ENCODE data around the gene SPINT4.

SPINT4 gene

GRCh38 chr20:45695496-45695895 is 26.7 kb upstream of the SPINT4 start:
- no peak for ATAC-seq
- TF ChIP-seq ISL1 (CRISPR knock-in tag; IDR thresholded peaks at IDR 0.05), result no peak
- TF ChIP-seq, protein P1, sequence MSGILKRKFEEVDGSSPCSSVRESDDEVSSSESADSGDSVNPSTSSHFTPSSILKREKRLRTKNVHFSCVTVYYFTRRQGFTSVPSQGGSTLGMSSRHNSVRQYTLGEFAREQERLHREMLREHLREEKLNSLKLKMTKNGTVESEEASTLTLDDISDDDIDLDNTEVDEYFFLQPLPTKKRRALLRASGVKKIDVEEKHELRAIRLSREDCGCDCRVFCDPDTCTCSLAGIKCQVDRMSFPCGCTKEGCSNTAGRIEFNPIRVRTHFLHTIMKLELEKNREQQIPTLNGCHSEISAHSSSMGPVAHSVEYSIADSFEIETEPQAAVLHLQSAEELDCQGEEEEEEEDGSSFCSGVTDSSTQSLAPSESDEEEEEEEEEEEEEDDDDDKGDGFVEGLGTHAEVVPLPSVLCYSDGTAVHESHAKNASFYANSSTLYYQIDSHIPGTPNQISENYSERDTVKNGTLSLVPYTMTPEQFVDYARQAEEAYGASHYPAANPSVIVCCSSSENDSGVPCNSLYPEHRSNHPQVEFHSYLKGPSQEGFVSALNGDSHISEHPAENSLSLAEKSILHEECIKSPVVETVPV (CRISPR knock-in tag; IDR thresholded peaks at IDR 0.05), result no peak
- no peak for TF ChIP-seq RARB (CRISPR knock-in tag; IDR thresholded peaks at IDR 0.05)
- TF ChIP-seq SNAI2 (CRISPR knock-in tag; IDR thresholded peaks at IDR 0.05), result no peak
- TF ChIP-seq ZNF70 (CRISPR knock-in tag; IDR thresholded peaks at IDR 0.05), result no peak
- no peak for TF ChIP-seq TOX (CRISPR knock-in tag; IDR thresholded peaks at IDR 0.05; ENCODE audit: borderline replicate concordance)
- TF ChIP-seq, protein P2, sequence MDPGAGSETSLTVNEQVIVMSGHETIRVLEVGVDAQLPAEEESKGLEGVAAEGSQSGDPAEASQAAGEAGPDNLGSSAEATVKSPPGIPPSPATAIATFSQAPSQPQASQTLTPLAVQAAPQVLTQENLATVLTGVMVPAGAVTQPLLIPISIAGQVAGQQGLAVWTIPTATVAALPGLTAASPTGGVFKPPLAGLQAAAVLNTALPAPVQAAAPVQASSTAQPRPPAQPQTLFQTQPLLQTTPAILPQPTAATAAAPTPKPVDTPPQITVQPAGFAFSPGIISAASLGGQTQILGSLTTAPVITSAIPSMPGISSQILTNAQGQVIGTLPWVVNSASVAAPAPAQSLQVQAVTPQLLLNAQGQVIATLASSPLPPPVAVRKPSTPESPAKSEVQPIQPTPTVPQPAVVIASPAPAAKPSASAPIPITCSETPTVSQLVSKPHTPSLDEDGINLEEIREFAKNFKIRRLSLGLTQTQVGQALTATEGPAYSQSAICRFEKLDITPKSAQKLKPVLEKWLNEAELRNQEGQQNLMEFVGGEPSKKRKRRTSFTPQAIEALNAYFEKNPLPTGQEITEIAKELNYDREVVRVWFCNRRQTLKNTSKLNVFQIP (CRISPR knock-in tag; IDR thresholded peaks at IDR 0.05; ENCODE audit: borderline replicate concordance, low read depth), result no peak
- TF ChIP-seq PPARA (CRISPR knock-in tag; IDR thresholded peaks at IDR 0.05; ENCODE audit: borderline replicate concordance), result no peak
- no peak for TF ChIP-seq CREB5 (CRISPR knock-in tag; IDR thresholded peaks at IDR 0.05; ENCODE audit: low read depth)
- TF ChIP-seq CSDC2 (CRISPR knock-in tag; IDR thresholded peaks at IDR 0.05), result no peak
- TF ChIP-seq GLIS3 (CRISPR knock-in tag; IDR thresholded peaks at IDR 0.05), result no peak
- TF ChIP-seq, protein P3, sequence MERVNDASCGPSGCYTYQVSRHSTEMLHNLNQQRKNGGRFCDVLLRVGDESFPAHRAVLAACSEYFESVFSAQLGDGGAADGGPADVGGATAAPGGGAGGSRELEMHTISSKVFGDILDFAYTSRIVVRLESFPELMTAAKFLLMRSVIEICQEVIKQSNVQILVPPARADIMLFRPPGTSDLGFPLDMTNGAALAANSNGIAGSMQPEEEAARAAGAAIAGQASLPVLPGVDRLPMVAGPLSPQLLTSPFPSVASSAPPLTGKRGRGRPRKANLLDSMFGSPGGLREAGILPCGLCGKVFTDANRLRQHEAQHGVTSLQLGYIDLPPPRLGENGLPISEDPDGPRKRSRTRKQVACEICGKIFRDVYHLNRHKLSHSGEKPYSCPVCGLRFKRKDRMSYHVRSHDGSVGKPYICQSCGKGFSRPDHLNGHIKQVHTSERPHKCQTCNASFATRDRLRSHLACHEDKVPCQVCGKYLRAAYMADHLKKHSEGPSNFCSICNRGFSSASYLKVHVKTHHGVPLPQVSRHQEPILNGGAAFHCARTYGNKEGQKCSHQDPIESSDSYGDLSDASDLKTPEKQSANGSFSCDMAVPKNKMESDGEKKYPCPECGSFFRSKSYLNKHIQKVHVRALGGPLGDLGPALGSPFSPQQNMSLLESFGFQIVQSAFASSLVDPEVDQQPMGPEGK (CRISPR knock-in tag; IDR thresholded peaks at IDR 0.05; ENCODE audit: borderline replicate concordance), result no peak

GRCh38 chr20:45701104-45701503 is 21.0 kb upstream of the SPINT4 start:
- ATAC-seq, result no peak

GRCh38 chr20:45701873-45702272 is 20.3 kb upstream of the SPINT4 start, which contains the start of gene WFDC13:
Gene WFDC13 (plus strand): TSS chr20:45702038. CDS start chr20:45702124, 86 bp downstream.
- no peak for ATAC-seq
- TF ChIP-seq ZNF8 (CRISPR knock-in tag; IDR thresholded peaks at IDR 0.05) (no peak), TCF4 (CRISPR knock-in tag; IDR thresholded peaks at IDR 0.05; ENCODE audit: borderline replicate concordance) (no peak)
- TF ChIP-seq, protein P1 (CRISPR knock-in tag; IDR thresholded peaks at IDR 0.05), result no peak
- TF ChIP-seq, protein P3 (CRISPR knock-in tag; IDR thresholded peaks at IDR 0.05; ENCODE audit: borderline replicate concordance), result no peak

More at GRCh38 chr20:45701104-45701503, 21.0 kb upstream of the SPINT4 start:
- TF ChIP-seq ZNF8 (CRISPR knock-in tag; IDR thresholded peaks at IDR 0.05), result no peak
- TF ChIP-seq GLIS3 (CRISPR knock-in tag; IDR thresholded peaks at IDR 0.05), result no peak
- TF ChIP-seq ZNF565 (CRISPR knock-in tag; conservative IDR thresholded peaks at IDR 0.05; ENCODE audit: low read depth), result no peak
- no peak for TF ChIP-seq TCF4 (CRISPR knock-in tag; IDR thresholded peaks at IDR 0.05; ENCODE audit: borderline replicate concordance)
- TF ChIP-seq CSDC2 (CRISPR knock-in tag; IDR thresholded peaks at IDR 0.05), result no peak
- no peak for TF ChIP-seq BACH2 (CRISPR knock-in tag; IDR thresholded peaks at IDR 0.05; ENCODE audit: borderline replicate concordance)
- TF ChIP-seq ISL1 (CRISPR knock-in tag; IDR thresholded peaks at IDR 0.05), result no peak
- TF ChIP-seq OSR1 (CRISPR knock-in tag; IDR thresholded peaks at IDR 0.05), result no peak
- TF ChIP-seq TSHZ2 (CRISPR knock-in tag; IDR thresholded peaks at IDR 0.05), result no peak
